Raji (cell line): Measurements from ENCODE around the gene PPP2R2D.

ENCODE experiments used
- POLR2A ChIP-seq: IDR thresholded peaks from 2 replicates; pipeline ENCODE4 v1.6.1; 2011; ENCODE audit warnings: low read depth, low read length, control low read depth; ENCODE audit not compliant: insufficient read depth

The PPP2R2D gene

DNA sequence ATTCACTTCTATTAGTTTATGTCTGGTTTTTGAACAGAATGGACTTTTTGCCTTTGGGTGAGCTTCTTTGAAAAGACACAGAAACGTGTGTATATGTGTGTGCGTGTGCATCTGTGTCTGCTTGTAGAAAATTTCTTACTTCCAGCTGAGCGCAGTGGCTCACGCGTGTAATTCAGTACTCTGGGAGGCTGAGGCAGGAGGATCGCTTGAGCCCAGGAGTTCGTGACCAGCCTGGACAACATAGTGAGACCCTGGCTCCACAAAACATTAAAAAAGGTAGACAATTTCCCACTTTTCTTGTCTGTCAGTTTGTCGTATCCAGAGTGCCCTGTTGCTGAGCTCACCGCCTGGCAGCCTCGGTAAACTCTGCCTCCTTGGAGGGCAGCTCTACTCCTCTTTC, 25.4 kb downstream of the PPP2R2D start:
- no peak for TF ChIP-seq POLR2A

DNA sequence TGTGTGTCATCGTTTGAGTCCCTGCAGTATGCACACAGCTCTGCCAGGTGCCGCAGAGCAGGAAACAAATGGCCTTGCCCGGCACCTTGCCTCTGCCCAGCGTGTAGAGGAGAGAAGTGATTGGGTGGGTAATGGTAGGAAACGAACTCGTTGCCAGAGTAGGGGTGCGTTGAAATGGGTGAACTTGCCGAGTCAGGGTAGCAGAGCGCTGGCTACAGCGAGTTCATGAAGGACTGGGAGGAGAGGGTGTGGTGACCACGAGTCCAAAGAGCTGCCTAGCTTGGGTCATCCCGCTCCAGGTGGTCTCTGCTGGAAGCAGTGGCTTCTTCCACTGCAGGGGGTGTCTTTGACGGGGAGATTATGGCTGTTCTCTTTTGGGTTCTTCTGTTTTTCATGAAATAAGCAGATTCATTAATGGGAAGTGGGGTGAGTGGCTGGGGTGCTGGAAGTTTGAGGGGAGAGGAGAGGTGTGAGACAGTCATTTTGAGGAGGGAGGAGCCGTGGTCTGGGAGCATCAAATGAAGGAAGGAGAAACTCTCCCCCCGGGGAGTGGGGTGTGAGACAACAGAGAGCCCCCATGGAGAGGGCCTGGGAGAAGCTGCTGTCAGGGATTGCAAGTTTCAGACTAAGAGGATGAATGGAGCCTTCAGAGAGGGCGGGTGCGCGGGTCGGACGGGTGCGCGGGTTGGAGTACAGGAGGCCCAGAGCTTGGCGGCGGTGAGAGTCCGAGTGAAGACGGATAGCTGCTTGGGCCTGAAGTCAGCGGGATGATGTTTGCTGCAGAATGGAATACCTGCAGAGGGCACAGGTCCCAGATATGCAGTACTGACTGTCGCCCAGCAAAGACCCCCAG, 26.2 kb downstream of the PPP2R2D start:
- no peak for TF ChIP-seq POLR2A

DNA sequence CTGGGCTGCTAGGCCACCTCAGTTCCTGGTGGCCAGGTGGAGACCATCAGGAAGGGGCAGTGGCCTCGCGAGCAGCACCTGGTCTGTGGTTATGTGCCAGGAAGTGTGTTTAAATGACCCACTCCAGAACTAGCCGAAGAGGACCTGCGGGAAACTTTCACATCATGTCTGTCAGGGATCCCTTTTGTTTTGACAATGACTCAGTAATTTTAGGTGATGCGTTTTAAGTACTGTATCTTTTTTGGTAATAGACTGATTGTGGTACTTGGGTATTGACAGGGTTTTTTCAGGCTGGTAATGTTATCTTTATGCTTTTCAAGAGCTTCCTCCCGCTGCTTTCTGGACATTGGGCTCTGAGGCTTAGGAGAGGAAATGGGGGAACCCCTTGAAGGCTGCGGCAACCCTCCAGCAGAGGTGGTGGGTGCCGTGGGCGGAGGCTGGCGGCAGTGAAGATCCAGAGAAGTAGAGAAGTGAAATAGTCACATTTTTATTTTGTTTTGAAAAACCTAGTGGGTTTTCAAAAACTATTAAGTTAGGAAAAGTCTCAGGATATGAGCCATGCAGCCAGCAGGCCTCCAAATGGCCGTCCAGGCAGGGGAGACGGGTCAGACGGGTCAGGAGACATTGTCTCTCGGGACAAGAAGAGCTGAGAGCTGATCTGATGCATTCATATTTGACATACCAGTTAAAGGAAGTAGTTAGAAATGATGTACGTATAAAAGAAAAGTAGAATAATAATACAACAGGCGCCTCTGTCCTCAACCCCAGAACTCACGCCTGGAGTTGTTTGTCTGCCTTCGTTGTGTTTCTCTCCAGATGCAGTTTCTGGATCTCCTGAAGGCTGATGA, 27.7 kb downstream of the PPP2R2D start:
- no peak for TF ChIP-seq POLR2A

DNA sequence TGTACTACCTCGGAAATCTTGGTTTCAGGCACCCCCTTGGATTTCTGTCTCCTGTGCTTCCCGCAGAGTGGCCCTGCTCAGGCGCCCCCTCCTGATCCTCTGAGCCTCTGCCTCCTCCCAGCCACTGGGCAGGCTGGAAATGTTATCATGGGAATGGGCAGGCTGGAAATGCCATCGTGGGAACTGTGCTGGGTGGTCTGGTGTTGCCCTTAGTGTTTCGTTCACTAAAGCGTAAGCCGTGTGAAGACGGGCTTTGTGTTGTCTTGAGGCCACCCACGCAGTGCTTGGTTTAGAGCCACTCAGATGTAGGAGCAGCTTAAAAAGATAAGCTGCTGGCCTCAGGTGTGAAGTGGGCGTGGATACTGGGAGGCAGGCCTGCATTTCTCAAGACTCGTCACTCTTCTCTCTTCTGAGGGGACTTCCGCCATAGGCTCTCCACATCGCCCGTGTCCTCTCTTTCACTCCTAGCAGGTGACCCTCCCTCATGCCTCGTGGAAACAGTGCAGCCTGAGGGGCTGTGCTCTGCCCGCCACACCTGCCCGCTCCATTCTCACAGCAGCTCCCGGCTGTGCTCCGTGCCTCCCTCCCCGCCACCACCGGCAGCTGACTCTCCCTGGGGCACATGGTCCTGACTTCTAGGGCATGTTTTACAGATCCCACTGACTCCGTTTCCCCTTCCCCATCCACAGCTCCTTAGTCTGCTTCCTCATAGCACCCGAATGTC, 28.5 kb downstream of the PPP2R2D start:
- TF ChIP-seq POLR2A: no peak

DNA sequence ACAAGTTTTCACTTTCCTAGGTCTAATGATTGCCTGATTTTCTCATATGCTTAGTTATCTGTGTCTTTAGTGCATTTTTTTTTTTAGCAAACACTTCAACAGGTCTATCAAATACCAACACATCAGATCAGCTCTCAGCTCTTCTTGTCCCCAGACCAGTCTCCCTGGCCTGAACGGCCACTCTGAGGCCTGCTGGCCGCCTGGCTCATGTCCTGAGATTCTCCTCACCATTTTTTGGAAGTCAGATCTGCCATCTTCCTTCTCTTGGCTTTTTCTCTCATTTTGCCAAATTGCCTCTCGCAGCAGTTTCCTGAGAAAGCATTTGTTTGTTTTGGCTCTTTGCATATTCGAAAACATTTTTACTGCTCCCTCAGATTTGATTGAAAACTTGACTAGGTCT, 29.3 kb downstream of the PPP2R2D start:
- TF ChIP-seq POLR2A: no peak

DNA sequence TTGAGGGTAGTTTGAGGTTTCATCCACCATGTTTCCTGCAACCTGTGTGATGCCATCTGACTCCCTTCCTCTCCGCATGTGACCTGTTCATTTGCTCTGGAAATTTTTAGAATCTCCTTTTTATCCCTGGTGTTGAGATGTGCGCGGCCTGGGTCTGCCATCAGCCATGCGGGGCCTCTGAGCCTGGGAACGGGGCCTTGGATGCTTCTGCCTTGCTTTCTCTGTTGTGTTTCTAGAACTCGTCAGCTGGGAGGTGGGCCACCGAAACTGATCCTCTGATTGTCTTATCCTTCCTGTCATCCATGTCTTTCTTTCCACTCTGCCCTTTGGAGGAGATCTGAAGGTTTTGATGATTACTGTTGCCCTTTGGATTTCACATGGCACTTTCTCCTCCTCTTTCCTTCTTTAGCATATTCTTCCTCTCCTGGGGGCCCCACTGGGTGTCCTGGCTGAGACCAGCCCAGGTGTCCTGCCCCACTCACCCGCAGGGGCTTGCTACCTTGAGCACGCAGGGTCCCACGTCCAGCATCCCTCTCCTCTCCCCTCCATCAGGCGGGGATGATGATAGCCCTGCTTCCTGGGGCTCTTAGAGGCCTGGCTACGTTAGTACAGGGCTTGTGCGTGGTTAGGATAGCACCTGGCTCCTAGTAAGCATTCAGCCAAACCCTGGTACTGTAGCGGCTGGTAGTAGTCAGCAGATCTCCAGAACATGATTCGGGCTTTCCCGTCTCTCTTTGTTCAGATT, 29.9 kb downstream of the PPP2R2D start:
- no peak for TF ChIP-seq POLR2A

DNA sequence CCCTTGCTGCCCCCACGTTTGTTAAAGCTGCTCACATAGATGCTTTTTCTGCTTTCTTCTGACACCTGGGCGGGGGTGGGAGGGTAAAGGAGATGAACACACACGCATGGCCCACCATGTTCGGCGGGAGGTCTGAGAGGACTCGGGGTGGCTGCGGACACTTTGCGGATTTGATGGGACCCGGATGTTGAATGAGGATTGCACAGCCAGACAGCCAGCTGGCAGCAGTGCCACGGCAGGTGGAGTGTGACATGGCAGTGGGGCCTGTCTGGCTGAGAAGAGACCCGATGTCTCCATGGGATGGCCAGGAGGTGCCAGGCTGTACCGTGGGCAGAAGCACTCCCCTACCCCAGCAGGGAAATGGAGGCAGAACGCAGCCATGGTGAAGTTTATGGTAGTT, 31.2 kb downstream of the PPP2R2D start:
- TF ChIP-seq POLR2A: no peak

DNA sequence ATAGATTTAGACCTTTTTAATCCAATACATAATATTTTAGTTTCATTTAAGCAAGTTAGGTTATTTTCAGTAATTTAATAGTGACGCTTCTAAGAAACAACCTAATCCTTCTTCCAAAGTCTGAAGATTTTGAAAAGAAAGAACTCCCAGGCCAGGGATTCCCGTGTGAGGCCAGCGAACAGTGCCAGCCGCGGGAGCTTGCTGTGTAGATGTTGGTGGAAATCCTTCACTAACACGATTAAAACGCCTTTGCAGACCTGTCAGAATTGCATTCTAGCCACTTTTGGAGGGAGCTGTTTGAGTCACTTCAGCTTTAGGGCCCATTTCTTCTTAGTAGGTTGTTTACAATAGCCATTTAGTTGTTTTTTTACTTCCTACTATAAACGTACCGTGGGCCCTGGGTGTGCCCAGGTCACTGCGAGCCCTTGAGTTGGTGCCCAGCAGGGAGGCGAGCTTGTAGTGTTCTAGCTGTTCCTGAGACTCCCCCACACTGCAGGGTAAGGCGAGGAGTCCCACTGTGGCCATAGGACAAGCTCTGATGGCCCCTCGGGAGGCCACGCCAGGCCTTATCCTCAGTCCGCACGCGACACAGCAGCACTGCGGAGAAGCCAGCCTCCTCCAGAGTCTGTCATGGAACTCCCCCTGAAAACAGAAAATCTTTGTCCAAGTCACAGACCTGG, 32.3 kb downstream of the PPP2R2D start:
- TF ChIP-seq POLR2A: no peak

DNA sequence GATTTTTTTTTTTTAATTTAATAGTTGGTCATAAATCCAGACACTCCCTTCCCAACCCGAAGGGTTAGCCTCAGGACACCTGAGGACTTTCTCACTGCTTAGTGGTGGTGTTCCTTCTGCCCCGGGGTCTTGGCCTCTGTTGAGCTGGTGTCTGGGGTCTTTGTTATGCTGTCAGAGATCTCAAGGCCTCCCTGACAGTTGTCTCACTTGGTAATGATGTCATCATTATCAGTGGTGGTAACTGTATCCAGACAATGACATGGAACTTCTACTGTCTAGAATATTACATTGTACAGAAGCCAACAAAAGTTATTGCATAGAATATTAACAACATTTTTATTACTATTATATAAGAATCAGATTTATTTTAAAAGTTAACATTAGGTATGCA, 32.9 kb downstream of the PPP2R2D start:
- TF ChIP-seq POLR2A: no peak

DNA sequence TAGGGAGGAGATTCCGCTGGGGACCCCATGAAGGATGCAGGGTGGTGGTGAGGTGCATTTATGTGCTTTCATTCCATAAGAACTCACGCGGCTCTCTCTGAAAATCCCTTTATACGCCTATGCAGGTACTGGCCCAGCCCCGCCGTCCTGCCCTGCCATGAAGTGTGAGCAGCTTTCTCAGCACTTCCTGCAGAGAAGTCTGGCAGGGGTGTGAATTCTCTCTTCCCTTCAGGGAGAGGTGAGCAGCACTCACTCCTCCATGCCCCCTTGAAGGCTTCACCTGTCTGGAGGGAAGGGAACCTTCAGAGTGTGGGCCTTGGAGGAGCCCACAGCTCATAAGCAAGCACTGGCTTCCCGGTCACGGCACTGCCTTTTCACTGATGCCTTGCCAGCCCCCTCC, 34.0 kb downstream of the PPP2R2D start:
- no peak for TF ChIP-seq POLR2A

DNA sequence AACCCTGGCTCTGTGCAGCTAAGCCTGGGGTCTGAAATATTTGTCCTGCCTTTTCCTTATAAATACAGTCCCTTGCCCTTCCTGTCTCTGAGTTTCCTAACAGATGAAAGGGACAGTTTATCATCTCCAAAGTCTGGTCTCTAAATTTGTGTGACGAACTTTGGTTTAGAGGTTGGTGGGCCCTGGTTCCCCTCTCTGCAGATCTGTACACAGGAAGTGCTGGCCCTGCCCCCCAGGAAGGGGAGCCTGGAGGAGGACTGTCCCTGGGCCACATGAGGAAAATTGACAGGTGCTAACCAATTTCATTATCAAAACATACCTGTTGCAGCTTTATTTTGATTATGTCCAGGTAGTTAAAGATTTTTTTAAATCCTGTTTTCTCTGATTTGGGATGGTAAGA, 34.5 kb downstream of the PPP2R2D start:
- no peak for TF ChIP-seq POLR2A

DNA sequence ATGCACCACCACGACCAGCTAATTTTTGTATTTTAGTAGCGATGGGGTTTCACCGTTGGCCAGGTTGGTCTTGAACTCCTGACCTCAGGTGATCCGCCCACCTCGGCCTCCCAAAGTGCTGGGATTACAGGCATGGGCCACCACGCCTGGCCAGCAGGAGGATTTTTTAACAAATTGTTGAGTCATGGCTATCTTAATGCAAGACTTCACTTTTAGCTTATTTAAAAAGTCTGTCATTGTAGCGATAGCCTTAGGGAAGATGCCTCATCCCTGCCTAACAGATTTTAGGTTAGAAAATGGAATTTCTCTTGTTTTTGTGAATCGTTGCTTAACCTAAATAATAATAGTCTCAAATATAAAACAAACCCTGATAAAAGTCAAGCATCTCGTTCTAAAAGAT, 35.5 kb downstream of the PPP2R2D start:
- no peak for TF ChIP-seq POLR2A

DNA sequence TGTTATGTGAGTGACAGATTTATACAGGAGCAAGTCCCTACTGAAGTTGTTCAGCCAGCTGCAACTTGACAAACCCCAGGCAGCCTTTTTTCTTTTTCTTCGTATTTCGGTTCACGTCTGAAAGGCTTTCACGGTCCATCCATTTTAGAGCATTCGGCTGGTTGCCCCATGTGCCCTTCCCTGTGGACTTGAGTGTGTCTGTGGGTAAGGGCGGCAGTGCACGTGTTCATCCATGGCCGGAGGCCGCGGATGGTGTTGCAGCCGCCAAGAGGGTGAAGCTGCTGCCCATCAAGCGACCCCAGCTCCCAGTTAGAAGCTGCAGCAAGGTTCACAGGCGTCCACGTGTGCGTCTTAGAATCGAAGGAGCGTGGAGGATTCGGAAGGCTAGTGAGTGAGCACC, 35.9 kb downstream of the PPP2R2D start:
- TF ChIP-seq POLR2A: no peak

DNA sequence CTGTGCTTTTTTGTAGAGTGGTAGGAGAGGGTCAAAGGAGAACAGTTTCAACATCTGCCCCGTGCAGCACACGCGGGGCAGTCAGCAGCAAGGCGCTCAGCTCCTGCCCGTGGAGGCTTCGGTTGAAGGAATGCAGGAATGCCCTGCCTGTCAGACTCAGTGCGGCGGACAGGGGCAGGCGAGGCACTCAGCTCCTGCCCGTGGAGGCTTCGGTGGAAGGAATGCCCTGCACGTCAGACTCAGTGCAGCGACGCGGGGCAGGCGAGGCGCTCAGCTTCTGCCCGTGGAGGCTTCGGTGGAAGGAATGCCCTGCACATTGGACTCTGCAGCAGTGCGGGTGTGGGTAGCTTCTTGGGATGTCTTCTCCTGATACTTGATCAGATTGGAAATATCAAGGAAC, 37.0 kb downstream of the PPP2R2D start:
- no peak for TF ChIP-seq POLR2A
